Endothelial cell of umbilical vein (primary cell): Measurements from ENCODE around the gene PXN.

Experiments
- EZH2 ChIP-seq: IDR thresholded peaks from 2 replicates; pipeline ENCODE4 v1.6.1; 2012; ENCODE audit warnings: borderline replicate concordance, low read depth, mild to moderate bottlenecking, moderate library complexity, low read length, inconsistent platforms; ENCODE audit not compliant: severe bottlenecking
- FOS ChIP-seq: IDR thresholded peaks from 2 replicates; pipeline ENCODE4 v1.6.1; 2011; ENCODE audit warnings: mild to moderate bottlenecking, low read length, moderate library complexity, borderline replicate concordance; ENCODE audit not compliant: insufficient read depth
- JUN ChIP-seq: IDR thresholded peaks from 2 replicates; pipeline ENCODE4 v1.6.1; 2011; ENCODE audit warnings: borderline replicate concordance, low read depth; ENCODE audit not compliant: insufficient read length, insufficient read depth
- MAX ChIP-seq: IDR thresholded peaks from 2 replicates; pipeline ENCODE4 v1.6.1; 2011; ENCODE audit not compliant: insufficient read depth, insufficient read length
- POLR2A ChIP-seq: IDR thresholded peaks from 2 replicates; pipeline ENCODE4 v1.6.1; 2012; ENCODE audit warnings: low read depth, mild to moderate bottlenecking, control low read depth, low read length
- POLR2AphosphoS5 ChIP-seq: IDR thresholded peaks from 2 replicates; pipeline ENCODE4 v1.6.1; 2012; ENCODE audit warnings: low read depth, mild to moderate bottlenecking, control low read depth, low read length, moderate library complexity; ENCODE audit not compliant: insufficient read depth
- TF ChIP-seq, protein P1 (sequence below), 2 donors: IDR thresholded peaks; 1 replicate in 1 of 2; 2 replicates in 1 of 2; pipeline ENCODE4 v1.5.1; 2011; ENCODE audit warnings: low read length in 2 of 2, mild to moderate bottlenecking in 2 of 2, moderate library complexity in 2 of 2, control low read depth in 1 of 2, inconsistent platforms in 1 of 2, low read depth in 1 of 2; ENCODE audit not compliant: insufficient read depth in 1 of 2; ENCODE audit errors: extremely low read depth in 1 of 2

- TF ChIP-seq, protein P1, sequence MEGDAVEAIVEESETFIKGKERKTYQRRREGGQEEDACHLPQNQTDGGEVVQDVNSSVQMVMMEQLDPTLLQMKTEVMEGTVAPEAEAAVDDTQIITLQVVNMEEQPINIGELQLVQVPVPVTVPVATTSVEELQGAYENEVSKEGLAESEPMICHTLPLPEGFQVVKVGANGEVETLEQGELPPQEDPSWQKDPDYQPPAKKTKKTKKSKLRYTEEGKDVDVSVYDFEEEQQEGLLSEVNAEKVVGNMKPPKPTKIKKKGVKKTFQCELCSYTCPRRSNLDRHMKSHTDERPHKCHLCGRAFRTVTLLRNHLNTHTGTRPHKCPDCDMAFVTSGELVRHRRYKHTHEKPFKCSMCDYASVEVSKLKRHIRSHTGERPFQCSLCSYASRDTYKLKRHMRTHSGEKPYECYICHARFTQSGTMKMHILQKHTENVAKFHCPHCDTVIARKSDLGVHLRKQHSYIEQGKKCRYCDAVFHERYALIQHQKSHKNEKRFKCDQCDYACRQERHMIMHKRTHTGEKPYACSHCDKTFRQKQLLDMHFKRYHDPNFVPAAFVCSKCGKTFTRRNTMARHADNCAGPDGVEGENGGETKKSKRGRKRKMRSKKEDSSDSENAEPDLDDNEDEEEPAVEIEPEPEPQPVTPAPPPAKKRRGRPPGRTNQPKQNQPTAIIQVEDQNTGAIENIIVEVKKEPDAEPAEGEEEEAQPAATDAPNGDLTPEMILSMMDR (IDR thresholded peaks at IDR 0.05; ENCODE audit: extremely low read depth in 1 of 2, insufficient read depth in 1 of 2, low read depth in 1 of 2, low read length in 2 of 2), result no peak
- TF ChIP-seq POLR2AphosphoS5, result peak; percentile 27
- no peak for TF ChIP-seq EZH2
- TF ChIP-seq MAX, result no peak
- TF ChIP-seq POLR2A, result peak; percentile 61
- no peak for TF ChIP-seq JUN
- TF ChIP-seq FOS, result no peak
Observed at GRCh38 chr12:120264904-120265472, 542 bp downstream of the PXN start.
